HG03060 (cell line): ENCODE data around the gene BCL2.

Experiments used
- ATAC-seq: cut with Tn5 transposase; IDR thresholded peaks from one replicate; pipeline ENCODE4 v1.9.1; 2021; ENCODE audit warnings: low read depth, moderate number of reproducible peaks; ENCODE audit not compliant: unreplicated experiment

The BCL2 gene

DNA sequence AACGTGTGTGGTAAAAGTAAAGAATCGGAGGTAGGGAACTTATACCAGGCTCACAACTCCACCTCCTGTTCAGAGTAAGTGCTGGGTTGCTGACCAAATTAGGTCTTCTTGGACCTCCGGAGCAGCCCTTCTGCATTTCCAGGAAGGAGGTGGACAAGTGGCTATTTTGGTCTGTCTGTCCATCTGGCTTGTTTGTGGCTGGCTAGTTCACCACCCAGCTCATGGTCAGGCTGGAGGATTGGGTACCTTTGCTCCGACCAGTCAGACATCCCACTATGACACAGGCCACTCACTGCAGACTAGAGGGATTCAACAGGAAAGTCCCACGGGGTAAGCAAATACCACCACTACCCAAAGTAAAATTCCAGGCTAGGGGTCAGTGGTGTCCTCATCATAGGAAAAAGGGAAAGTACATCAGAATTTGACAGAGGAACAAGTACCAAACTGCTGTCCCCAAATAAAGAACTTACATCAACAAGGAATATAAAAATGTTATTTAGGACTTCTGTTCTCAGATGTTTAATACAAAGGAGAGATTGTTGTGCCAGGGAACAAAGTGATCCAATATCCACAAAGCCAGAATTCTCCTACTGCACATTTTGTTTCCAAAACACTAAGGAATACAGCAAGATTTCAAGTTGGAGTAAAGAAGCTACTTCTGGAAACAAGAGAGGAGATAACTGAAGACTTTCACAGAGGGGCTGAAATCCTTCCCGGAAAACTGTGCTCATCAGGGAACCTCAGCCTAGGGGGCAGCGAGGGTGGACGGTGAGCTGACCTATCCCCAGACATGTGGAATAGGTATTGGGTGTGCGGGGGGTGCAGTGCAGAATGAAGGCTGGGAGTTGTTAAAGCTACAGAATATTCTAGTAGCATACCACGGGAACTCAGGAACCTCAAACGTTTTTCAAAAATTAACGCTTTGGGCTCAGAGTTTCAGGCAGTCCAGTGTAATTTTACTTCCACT lies 56.9 kb downstream of the BCL2 start:
- no peak for ATAC-seq

DNA sequence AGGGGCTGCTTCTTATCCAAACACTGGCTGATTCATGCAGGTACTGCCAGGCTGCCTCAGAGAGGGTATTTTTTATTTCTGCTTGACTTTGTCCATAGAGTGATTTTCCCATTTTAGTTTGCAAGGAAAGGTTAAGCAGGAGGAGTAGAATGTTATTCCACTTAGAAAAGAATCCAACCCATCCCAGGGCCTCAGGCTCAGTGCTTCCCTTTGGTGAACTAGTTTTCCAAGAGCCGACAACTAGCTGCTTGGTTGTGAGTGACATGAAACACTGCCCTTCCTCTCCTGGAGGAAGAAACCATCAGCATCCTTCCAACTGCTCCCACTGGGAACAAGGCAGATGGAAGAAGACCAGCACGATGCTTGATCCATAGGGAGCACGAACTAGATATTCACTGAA lies 58.5 kb downstream of the BCL2 start:
- ATAC-seq = no peak

DNA sequence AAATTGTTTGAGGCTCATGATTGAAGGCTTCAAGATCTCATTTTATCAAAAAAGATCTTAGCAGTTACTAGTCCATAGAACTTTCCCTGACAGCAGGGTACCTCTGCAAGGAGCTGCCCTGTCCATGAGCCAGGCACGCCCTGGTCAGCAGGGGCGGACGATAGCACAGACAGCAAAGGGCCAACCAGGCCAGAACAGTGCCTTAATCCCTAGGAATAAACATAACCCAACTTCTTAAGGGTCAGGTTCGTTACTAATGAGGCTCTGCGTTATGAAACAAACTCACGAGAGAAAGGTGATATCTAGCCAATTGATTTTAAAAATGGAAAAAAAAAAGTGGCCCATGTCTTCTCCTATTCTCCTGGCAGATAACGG lies 59.2 kb downstream of the BCL2 start:
- no peak for ATAC-seq

DNA sequence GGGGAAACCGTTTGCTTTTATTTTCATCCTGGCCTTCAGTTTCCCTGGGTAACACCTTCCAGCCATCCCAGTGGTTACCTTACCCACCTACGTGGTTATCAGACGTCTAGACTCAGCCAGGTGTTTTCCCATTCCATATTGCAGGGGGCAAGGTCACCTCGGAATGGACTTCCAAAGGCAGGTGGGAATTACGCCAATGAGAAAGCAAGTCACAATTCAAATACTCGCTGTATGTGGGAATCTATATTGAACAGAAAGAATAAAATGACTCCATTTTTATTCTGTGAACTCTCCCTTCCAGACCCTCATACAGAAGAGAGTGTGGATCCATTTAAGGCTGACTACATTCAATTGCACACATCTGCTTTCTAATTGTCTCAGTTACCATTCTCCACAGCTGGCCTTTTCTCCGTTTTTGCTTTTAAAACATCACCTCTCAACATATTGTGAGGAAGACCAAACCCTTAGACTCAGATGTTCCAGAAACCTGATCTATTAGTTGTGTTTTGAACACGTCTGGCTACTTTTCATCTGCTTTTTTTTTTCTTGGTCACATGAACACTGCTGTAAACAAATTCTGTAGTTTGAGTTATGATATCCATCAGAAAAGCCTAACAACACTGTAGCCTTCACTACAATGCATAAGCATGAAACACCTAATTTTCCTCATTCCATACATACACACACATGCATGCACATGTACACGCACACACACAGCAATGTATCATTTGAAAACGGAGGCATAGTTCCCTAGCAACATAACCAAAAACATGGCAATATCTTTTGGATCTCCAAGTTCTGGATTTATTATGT lies 59.8 kb downstream of the BCL2 start:
- ATAC-seq = no peak

DNA sequence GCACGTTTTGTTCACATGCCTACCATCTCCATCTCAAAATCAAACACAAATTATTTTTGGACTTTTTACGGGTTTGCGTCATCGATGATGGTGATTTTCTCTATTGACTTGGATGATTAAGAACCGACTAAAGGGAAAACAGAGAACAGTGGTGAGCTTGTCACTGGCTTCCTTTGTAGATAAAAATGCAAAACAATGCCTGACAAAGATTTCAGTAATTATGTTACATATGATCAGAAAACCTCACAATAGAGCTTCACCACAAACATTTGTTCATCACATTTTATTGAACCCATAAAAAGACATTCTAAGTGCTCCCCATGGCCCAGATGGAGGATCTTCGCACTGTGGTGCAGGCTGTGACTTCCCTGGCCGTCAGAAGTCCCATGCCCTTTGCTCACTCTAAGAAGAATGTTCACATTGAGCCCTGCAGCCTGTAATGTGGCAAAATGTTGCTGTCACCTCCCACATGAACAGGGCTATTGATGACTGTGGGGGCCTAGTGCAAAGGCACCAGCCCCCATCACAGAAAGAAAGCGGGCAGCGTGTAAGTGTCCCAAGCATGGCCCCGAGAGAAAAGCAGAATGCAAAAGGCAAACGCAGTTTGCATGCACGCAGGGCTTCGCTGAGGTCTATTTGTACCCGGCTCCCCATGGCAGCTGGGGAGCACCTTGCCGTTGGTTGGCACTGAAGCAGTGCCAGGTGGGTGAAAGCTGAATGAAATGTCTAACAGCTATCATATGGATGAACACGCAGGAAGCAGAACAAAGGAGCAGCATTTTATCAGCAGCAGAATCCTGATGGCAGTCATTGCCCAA lies 60.6 kb downstream of the BCL2 start:
- ATAC-seq = no peak

DNA sequence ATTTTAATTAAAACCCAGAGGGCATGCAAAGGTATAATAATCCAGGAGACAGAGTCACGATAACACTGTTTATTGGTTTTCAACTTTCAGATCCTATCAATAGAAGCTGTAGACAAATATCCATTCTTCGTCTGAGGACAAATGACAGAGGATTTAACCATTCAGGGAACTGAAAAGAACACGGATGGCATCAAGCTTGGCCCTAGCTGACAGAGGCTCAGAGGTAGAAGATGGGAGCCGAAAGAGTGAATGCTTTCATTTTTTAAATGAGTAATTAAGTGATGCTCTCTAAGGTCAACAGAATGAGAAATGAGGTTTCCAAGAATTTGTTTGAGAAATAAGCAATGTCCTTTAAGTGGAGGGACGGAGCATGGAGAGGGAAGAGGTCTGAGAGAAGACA lies 62.1 kb downstream of the BCL2 start:
- ATAC-seq = no peak

DNA sequence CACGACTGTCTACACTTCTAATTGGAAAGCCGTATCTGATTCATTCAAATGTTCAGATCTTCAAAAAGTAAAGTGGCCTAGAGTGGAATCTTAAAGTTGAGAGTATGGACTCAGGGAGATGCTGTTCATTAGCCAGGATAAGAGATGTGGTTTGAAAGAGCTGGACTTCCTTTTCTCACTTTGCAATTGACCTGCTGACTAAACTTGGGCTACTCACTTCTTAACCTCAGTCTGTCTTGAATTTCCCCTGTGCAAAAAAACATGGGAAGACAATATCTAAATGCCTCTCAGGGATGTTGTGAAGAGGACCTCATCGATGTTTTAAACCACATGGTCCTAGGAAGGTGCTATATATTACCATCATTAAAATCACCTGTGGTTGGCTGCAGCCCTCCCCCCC lies 64.1 kb downstream of the BCL2 start:
- ATAC-seq = no peak

DNA sequence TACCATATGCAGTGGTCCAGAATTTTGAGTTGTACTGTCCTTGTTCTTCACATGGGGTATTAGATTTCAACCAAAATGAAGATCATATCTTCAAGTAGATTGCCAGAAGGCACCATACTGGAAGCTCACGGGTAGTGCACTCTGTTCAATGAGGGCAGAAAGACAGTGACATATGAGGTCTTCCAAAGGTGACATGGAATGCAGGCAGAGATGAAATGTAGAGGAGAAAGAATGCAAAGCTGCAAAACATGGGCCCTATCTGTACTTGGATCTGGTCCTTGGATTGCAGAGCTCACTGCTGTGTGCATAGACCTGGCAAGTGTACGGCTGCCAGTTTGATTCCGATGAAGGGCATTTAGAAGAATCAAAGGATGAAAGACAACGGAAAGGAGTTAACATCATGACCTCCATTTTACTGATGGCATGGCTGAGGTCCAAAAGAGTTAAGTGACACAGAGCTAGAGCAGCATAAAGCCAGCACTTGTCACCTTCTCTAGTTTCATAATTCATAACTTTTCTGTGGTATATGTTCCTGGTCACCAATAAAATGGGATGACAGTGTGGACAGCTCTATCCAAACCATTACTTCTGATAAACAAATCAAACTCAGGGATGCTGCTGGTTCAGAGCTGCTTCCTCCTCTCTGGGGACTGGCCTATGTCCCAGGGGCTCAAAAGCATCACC lies 64.7 kb downstream of the BCL2 start:
- no peak for ATAC-seq

DNA sequence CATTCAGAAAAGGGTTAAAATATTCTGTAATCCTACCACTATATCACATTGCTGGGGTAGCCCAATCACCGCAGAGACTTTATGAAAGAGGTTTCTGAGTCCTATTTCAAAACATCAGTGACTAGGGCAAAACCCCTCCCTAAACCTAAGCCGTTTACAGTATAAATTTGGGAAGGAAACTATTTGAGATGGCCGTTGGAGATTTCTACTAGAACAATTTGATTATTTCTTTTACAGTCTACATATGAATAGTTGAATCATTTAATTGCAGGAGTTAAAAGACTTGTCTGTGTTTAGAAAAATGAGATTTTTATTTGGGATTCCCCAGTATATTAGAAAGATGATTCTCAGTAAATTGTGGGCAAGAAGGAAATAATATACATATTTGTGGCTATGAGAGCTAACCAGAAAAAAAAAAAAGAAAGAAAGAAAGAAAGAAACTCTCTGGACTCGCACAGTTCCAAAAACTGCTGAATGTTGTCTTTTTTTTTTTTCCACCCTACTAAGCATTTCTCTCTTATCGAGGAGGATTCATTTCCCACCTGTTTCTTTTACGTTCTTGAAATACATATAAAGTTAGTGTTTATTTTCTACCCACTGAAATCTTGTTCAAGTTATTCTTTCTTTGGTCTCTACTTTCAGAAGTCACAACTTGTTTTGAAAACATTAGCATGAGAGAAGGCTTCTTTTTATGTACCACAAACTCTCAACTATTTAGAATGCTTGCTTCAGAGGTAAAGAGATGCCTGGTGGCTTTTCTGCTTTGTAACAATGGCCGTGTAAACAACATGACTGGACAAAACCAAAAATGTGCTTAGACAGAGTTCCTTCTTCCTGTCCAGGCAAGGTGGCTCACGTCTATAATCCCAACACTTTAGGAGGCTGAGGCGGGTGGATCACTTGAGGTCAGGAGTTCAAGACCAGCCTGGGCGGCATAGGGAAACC lies 65.9 kb downstream of the BCL2 start:
- ATAC-seq = no peak

DNA sequence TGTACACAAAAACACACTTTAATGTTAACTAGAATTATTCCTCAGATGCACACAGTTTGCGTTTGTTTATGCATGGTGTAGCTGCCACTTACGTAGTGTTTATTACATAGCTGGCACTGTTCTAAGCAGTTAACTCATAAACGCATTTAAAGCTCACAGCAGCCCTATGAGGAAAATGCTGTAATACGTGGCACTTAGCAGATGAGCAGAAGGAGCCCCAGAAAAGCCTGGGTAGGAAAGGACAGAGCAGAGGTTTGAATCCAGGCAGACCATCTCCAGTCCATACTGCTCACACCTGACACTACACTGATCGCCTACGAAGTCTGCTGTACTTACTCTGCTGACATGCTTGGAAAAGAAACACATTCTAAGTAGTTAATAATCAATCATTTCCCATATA lies 66.6 kb downstream of the BCL2 start:
- no peak for ATAC-seq

DNA sequence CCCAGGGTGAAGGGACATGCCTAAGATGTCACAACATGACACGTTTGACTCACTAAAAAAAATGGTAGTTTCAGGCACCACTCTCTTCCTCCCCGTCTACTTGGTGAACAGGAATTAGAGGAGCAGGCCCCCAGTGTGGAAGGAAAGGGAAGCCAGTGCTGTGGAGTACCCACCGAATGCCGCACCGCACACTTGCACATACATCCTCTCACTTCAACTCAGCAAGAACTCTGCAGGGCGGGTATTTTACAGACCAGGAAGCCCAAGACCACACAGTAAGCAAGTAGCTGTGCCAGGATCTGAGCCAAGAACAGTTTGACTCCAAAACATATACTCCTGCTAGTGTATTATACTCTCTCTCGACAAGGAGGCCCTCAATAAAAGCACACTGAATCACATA lies 69.8 kb downstream of the BCL2 start:
- ATAC-seq = no peak

DNA sequence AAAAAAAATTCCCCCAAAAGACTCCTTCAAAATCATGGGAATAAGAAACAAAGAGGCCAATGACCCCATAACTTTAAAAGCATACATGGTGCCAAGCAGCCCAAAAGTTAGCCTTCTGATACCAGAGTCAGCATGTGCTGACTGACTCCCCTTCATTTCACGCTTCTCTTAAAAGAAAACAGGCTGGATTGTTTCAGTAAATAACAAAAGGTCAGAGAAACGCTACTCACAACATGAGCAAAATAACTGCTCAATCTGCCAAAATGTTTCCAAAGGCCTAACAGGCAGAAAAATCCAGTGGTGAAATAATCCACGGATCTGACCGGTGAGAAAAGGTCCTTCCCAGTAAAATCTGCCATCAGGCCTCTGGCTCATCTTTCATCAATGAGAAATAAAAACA lies 71.6 kb downstream of the BCL2 start:
- no peak for ATAC-seq

DNA sequence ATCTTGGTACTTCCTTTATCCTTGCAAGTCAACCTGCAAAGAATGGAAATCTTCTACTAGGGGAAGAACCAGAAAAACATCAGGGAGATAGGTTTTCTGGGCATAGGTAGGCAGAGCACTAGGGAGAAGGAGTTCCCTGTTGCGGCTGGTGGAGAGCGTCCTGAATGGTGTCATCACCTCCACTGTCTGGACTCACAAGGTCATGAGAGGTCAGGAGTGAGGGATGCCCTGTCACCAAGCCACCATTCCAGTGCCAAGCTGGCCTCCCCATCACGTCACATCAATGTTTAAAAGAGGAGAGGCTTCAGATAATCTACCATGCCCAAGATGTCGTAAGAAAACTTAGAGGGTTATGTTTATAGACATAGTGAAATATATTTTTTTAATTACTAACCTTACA lies 72.1 kb downstream of the BCL2 start:
- no peak for ATAC-seq

DNA sequence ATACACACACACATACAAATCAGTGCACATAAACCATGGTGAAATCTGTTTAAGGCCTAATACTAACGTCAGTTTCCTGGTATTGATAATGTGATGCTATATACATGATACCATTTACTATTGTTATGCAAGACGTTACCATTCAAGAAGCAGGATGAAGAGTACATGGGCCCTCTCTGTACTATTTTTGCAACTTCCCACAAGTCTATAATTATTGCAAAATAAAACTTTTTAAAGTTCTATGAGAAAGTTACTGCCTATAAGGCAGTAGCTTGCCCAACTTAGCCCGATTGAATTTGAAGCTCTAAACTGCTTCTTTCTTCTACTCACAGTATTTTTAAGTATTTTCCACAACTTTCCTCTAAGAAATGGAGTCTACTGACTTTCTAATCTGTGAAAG lies 74.0 kb downstream of the BCL2 start:
- ATAC-seq = no peak

DNA sequence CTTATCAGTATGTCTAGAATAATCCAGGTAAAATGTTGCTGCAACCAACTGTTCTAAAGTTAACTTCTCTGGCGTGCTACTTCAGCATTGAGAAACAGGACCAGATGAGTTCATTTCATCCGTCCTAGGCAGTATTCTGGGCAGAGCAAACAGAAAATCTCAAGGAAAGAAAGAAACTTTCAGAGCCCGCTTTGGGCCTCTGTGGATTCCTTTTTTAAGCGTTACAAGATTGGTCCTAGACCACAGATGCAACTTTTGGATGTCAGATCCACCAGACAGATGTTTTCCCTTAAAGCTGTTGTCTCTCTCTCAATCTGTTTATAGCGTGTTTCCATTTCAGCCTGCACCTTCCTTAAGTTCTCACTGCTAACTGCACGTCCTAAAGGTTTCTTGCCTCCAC lies 75.0 kb downstream of the BCL2 start:
- ATAC-seq = no peak

DNA sequence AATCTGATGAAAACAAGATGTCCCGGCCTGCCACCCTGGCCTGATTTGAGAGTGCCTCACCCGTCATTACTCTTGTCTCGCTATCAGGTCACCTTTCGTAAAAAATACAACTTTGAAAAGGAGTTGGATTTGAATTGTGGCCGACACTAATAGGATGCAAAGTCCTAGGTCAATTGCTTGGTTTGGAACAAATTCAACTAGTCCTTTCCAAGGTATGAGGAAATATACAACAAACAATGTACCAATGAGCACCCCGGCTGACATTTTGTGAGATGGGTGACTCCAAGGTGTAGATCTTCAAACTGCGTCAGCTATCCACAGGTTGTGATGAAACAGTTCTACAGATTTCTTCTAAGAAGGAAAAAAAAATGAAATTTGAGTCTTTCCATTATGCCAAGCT lies 77.8 kb downstream of the BCL2 start:
- no peak for ATAC-seq

DNA sequence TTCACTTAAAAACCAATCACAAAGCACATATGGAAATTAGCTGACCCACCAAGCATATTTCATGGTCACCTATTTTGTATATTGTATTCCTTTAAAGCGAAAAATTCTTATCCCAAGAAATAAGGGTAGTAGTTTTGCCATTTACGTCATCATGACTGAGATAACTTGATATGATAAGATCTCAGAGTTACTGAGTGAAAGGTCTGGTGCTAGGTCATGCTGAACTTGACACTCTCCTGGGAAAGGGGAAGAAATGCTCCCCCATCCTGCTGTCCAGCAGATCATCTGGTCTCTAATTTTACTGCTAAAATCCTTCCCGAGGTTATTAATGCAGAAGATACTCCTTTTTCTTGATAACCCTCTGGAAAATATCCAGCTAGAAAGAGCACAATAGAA lies 78.3 kb downstream of the BCL2 start:
- ATAC-seq = no peak

DNA sequence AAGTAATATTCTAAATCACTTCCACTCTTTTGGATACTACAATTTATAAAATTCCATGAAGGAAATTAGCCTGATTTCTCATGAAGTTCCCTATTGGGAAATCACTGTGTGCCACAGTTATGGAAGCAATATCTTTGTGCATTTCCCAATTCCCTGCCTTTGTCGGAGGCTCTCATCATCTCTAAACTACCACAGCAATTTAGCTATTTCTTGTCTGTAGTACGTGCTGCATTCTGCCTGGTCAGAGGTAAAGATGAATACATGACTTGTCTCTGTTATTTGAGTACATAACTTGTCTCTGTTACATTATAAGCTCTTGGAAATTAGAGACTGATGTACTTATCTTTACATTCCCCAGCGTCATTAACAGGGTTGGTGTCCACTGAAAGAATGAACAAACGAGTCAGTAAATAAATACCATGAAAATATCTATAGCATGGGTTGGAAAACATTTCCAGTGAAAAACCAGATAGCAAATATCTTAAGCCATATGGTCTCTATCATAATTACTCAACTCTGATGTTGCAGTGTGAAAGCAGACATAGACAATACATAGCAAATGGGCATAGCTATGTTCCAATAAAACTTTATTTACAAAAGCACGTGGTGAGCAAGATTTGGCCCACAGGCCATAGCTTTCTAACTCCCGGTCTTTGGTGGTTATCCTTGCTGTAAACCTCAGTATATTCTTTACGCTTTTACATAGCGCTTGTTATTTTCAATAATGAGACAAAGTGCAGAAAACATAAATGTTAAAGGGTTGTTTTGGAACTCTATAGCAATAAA lies 78.8 kb downstream of the BCL2 start:
- no peak for ATAC-seq

DNA sequence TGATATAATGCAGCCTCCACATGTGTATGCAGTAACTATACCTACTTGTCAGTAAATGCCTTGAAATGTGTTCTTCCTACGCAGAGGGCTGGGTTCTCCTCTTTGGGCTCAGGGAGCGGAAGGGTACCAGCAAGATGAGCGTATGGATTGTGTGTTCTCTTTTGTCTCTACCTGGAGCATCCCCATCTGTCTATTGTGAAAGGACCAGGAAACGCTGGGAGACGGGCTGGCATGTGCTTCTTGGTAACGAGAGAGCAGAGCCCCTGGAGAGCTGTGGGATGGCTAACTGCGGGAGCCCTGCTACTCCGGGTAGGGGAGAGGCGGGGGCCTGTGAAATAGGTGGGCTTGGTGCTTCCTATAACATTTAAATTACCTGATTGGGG lies 80.9 kb downstream of the BCL2 start:
- no peak for ATAC-seq
